ENCODE data around the gene SWAP70. TPM values are rescaled to one million over a fixed set of nuclear protein-coding genes. Genes with fewer than 3 reads are reported as not detected.

SWAP70 gene
- total and polyA plus RNA-seq, 2 of the 13 experiments (the other 11 are each of a cell fraction or from before 2014, with no cell fraction given): 4.6 to 8.7 TPM

DNA sequence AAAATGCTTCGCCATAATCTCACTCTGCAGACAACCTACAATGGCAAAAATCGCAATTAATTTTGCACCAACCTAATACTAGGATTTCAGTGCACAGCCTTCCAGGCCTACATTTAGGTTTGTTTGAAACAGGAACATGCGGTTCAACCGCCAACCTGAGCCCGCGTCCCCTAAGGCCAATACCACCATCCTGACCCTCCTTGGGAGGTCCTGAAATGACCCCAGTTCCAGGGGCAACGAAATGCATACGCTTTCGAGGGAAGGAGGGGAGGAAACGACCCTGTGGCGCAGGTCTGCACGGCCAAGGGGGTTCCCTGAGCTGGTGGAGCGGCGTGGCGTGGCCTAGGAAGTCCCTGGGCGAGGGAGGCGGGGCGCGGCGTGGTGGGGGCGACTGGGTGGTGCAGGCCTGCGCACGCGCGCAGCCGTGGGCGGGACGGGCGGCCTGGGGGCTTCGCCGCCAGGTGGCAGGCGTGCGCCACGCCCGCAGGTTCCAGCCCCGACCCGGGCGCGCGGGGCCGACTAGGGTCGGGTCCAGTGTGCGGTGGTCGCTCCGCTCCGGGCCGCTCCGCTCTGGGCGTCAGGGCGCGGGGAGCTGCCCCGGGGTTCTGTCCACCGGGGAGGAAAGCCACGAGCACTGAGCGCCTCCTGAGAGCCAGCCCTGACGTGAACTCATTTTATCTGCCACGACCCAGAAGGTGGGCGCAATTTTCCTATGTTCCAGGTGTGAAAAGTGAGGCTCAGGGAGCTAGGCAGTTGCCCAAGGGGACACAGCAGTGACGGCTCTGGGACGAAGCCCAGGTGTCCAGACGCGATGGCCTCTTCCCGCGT lies 94.1 kb downstream of the SWAP70 start (continued):
- TF ChIP-seq, protein P1, sequence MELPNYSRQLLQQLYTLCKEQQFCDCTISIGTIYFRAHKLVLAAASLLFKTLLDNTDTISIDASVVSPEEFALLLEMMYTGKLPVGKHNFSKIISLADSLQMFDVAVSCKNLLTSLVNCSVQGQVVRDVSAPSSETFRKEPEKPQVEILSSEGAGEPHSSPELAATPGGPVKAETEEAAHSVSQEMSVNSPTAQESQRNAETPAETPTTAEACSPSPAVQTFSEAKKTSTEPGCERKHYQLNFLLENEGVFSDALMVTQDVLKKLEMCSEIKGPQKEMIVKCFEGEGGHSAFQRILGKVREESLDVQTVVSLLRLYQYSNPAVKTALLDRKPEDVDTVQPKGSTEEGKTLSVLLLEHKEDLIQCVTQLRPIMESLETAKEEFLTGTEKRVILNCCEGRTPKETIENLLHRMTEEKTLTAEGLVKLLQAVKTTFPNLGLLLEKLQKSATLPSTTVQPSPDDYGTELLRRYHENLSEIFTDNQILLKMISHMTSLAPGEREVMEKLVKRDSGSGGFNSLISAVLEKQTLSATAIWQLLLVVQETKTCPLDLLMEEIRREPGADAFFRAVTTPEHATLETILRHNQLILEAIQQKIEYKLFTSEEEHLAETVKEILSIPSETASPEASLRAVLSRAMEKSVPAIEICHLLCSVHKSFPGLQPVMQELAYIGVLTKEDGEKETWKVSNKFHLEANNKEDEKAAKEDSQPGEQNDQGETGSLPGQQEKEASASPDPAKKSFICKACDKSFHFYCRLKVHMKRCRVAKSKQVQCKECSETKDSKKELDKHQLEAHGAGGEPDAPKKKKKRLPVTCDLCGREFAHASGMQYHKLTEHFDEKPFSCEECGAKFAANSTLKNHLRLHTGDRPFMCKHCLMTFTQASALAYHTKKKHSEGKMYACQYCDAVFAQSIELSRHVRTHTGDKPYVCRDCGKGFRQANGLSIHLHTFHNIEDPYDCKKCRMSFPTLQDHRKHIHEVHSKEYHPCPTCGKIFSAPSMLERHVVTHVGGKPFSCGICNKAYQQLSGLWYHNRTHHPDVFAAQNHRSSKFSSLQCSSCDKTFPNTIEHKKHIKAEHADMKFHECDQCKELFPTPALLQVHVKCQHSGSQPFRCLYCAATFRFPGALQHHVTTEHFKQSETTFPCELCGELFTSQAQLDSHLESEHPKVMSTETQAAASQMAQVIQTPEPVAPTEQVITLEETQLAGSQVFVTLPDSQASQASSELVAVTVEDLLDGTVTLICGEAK (IDR thresholded peaks at IDR 0.05): no peak
- TF ChIP-seq, protein P1 (CRISPR knock-in tag; IDR thresholded peaks at IDR 0.05): no peak; the same call in none of the 2 replicates
- TF ChIP-seq ATF1 (CRISPR knock-in tag; IDR thresholded peaks at IDR 0.05) (no peak), RORA (CRISPR knock-in tag; IDR thresholded peaks at IDR 0.05) (no peak), THYN1 (CRISPR knock-in tag; IDR thresholded peaks at IDR 0.05; ENCODE audit: borderline replicate concordance, low read depth) (no peak), BCL6 (CRISPR knock-in tag; IDR thresholded peaks at IDR 0.05) (peak; percentile 86), ZNF160 (CRISPR knock-in tag; IDR thresholded peaks at IDR 0.05) (0 out of 2 replicates have a peak, but pooled peaks have one; percentile 17), HDAC6 (IDR thresholded peaks at IDR 0.05; ENCODE audit: low read depth, low read length) (no peak), ZNF737 (CRISPR knock-in tag; IDR thresholded peaks at IDR 0.05; ENCODE audit: borderline replicate concordance) (no peak), ZNF720 (CRISPR knock-in tag; IDR thresholded peaks at IDR 0.05) (no peak), FOSL1 (CRISPR knock-in tag; IDR thresholded peaks at IDR 0.05; ENCODE audit: borderline replicate concordance) (no peak), ZNF205 (CRISPR knock-in tag; IDR thresholded peaks at IDR 0.05) (no peak), KLF16 (CRISPR knock-in tag; IDR thresholded peaks at IDR 0.05) (0 out of 4 replicates have a peak, but pooled peaks of 1 of the 2 experiments have one; percentile 49), TRIM24 (CRISPR knock-in tag; IDR thresholded peaks at IDR 0.05) (no peak)
- TF ChIP-seq, protein P2, sequence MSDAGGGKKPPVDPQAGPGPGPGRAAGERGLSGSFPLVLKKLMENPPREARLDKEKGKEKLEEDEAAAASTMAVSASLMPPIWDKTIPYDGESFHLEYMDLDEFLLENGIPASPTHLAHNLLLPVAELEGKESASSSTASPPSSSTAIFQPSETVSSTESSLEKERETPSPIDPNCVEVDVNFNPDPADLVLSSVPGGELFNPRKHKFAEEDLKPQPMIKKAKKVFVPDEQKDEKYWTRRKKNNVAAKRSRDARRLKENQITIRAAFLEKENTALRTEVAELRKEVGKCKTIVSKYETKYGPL (CRISPR knock-in tag; IDR thresholded peaks at IDR 0.05): peak; percentile 7; the same call in 1 of the 2 replicates
- TF ChIP-seq, protein P3, sequence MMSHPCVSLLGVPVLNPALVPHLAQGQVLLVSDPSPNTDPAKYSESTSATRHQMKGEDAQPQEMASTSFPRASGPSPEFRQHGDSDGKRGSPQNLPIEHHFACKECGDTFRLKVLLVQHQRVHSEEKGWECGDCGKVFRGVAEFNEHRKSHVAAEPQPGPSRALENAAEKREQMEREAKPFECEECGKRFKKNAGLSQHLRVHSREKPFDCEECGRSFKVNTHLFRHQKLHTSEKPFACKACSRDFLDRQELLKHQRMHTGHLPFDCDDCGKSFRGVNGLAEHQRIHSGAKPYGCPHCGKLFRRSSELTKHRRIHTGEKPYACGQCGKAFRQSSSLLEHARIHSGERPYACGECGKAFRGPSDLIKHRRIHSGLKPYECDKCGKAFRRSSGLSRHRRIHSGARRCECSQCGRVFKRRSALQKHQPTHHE (CRISPR knock-in tag; IDR thresholded peaks at IDR 0.05; ENCODE audit: borderline replicate concordance): no peak
- TF ChIP-seq, protein P4, sequence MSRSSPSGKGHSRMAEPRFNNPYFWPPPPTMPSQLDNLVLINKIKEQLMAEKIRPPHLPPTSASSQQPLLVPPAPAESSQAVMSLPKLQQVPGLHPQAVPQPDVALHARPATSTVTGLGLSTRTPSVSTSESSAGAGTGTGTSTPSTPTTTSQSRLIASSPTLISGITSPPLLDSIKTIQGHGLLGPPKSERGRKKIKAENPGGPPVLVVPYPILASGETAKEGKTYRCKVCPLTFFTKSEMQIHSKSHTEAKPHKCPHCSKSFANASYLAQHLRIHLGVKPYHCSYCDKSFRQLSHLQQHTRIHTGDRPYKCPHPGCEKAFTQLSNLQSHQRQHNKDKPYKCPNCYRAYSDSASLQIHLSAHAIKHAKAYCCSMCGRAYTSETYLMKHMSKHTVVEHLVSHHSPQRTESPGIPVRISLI (CRISPR knock-in tag; IDR thresholded peaks at IDR 0.05; ENCODE audit: borderline replicate concordance): peak; percentile 34; the same call in 1 of the 2 replicates
